ENCODE results near the gene TMEM204.
"Not testable (repeated sequence)": the region's sequence is repeated elsewhere in the genome, so short reads cannot be mapped to it uniquely, and the experiment has no call there.

TMEM204 gene

DNA sequence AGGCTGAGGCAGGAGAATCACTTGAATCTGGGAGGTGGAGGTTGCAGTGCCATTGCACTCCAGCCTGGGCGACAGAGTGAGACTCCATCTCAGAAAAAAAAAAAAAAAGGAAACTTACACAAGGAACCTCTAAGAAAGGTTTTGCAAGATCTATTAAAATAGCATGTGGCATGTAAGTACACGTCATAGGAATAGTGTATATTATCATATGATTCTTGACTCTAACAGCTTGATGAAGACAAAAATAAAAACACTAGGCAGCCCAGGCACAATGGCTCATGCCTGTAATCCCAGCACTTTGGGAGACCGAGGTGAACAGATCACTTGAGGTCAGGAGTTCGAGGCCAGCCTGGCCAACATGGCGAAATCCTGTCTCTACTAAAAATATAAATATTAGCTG, 62.0 kb downstream of the TMEM204 start:
- not testable (repeated sequence) for DNase-seq (ENCODE audit: low spot score)

- no peak for DNase-seq (ENCODE audit: low spot score)
Measured at GRCh38 chr16:1596516-1596915, 63.0 kb downstream of the TMEM204 start.

- no peak for DNase-seq (ENCODE audit: low spot score)
Measured at GRCh38 chr16:1597154-1597553, 63.7 kb downstream of the TMEM204 start.

DNA sequence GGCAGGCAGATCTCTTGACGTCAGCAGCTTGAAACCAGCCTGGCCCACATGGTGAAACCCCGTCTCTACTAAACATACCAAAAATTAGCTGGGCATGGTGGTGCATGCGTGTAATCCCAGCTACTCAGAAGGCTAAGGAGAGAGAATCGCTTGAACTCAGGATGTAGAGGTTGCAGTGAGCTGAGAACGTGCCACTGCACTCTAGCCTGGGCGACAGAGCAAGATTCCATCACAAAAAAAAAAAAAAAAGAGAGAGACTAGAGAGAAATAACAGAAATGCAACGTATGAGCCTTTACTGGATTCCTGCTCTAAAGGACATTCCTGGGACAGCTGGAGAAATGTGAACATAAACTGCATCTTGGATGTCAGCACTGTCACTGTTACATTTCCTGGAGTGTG, 67.6 kb downstream of the TMEM204 start:
- DNase-seq (ENCODE audit: low spot score): no peak

DNA sequence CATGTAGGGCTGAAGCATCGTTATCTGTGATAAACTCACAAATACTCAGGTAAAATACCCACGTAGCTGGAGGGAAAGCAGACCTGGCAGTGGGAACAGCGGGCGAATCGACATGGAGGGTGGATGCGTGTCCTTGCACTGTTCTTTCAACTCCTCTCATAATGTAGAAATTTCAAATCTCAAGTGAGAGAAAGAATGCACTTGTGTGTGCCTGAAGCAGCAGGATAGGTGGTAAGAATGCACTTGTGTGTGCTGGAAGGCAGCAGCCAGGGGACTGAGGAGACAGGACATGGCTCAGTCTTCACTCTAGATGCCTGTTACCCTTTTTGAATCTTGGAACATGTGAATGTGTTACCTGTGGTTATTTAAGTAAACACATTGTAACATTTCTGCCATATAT, 68.0 kb downstream of the TMEM204 start:
- no peak for DNase-seq (ENCODE audit: low spot score)

DNA sequence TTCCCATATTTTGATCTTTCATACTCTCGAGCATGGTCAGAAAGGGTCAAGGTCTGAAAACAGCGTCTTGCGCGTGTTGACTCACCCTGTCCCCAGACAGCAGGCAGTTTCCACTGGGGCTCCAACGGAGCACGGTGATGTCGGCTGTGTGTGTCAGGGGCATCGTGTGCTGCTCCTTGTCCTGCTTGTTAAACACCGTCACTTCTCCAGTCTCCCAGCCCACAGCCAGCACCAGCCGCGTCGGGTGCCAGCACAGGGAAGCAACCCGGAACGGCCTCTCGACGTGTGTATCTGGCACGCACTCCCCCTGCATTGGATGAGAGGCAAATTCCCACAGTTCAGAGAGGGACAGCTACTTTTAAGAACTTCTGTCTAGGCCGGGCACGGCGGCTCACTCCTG, 68.8 kb downstream of the TMEM204 start:
- no peak for DNase-seq (ENCODE audit: low spot score)
